ENCODE measurements around the gene ANK3. TPM values are rescaled to one million over a fixed set of nuclear protein-coding genes. Genes with fewer than 3 reads are reported as not detected.

Gene ANK3
- total and polyA plus RNA-seq, 2 experiments from 2014 or later = 46.5 to 85.2 TPM

- TF ChIP-seq CTCF (conservative IDR thresholded peaks at IDR 0.05; ENCODE audit: low read depth in 2 of 2) = no peak
- no peak for TF ChIP-seq REST (IDR thresholded peaks at IDR 0.05; ENCODE audit: unreplicated experiment)
- no peak for TF ChIP-seq NANOG (IDR thresholded peaks at IDR 0.05; ENCODE audit: borderline replicate concordance)
- TF ChIP-seq ETS1 (IDR thresholded peaks at IDR 0.05) = no peak
These were observed 22.2 kb downstream of the ANK3 start (continued) for GRCh38 chr10:60367431-60367830.

GRCh38 chr10:60367024-60367423 lies 22.7 kb downstream of the ANK3 start:
- Histone ChIP-seq H3K4me3 (no peak overlapping the region), H4K20me1 (replicated peaks; ENCODE audit: insufficient read depth) (no peaks in the 10 kb centered on the region), H3K4me2 (no peak overlapping the region), H3K4me1 (ENCODE audit: insufficient read depth) (peaks cover 7% of the 10 kb centered on the region; the same call in 1 of the 2 replicates), H3K27ac (ENCODE audit: low read depth) (no peak overlapping the region), H2AFZ (no peak overlapping the region), H3K79me2 (replicated peaks; ENCODE audit: insufficient read depth) (no peaks in the 10 kb centered on the region), H3K36me3 (ENCODE audit: insufficient read depth) (no peaks in the 10 kb centered on the region), H3K27me3 (ENCODE audit: insufficient read depth) (no peaks in the 10 kb centered on the region), H3F3A (replicated peaks; ENCODE audit: low read depth) (no peaks in the 10 kb centered on the region), H3K9me2 (ENCODE audit: insufficient read depth) (no peaks in the 10 kb centered on the region)
- Mint-ChIP-seq H3K27me3 (ENCODE audit: insufficient read depth, low read depth, poor library complexity) (no peaks in the 10 kb centered on the region), H3K9me3 (no peaks in the 10 kb centered on the region), H3K36me3 (ENCODE audit: low read depth) (no peaks in the 10 kb centered on the region), H3K27ac (no peak overlapping the region), H3K4me3 (no peak overlapping the region), H3K4me1 (peaks cover 20% of the 10 kb centered on the region)
- no peak for DNase-seq (ENCODE audit: low spot score)
- ATAC-seq = no peak
- no peak for TF ChIP-seq EZH2 (IDR thresholded peaks at IDR 0.05; ENCODE audit: low read depth, unreplicated experiment)
- TF ChIP-seq STAT1 (IDR thresholded peaks at IDR 0.05; ENCODE audit: unreplicated experiment) = no peak
- TF ChIP-seq EZH2phosphoT487 (IDR thresholded peaks at IDR 0.05; ENCODE audit: unreplicated experiment) = no peak

- Histone ChIP-seq H3K27ac (ENCODE audit: low read depth) (no peak overlapping the region), H2AFZ (no peak overlapping the region), H3K4me1 (ENCODE audit: insufficient read depth) (peaks cover 7% of the 10 kb centered on the region; the same call in 1 of the 2 replicates), H3K36me3 (ENCODE audit: insufficient read depth) (no peaks in the 10 kb centered on the region), H3K4me3 (no peak overlapping the region), H3F3A (replicated peaks; ENCODE audit: low read depth) (no peaks in the 10 kb centered on the region), H4K20me1 (replicated peaks; ENCODE audit: insufficient read depth) (no peaks in the 10 kb centered on the region), H3K4me2 (no peak overlapping the region), H3K9me2 (ENCODE audit: insufficient read depth) (no peaks in the 10 kb centered on the region), H3K27me3 (ENCODE audit: insufficient read depth) (no peaks in the 10 kb centered on the region), H3K79me2 (replicated peaks; ENCODE audit: insufficient read depth) (no peaks in the 10 kb centered on the region)
- Mint-ChIP-seq H3K36me3 (ENCODE audit: low read depth) (no peaks in the 10 kb centered on the region), H3K27ac (no peak overlapping the region), H3K4me1 (peaks cover 20% of the 10 kb centered on the region), H3K4me3 (no peak overlapping the region), H3K9me3 (no peaks in the 10 kb centered on the region), H3K27me3 (ENCODE audit: insufficient read depth, low read depth, poor library complexity) (no peaks in the 10 kb centered on the region)
- no peak for TF ChIP-seq NANOG (IDR thresholded peaks at IDR 0.05; ENCODE audit: borderline replicate concordance)
- no peak for TF ChIP-seq REST (IDR thresholded peaks at IDR 0.05; ENCODE audit: unreplicated experiment)
- TF ChIP-seq ZNF331 (CRISPR knock-in tag; IDR thresholded peaks at IDR 0.05; ENCODE audit: low read depth) = no peak
- no peak for TF ChIP-seq CTCF (conservative IDR thresholded peaks at IDR 0.05; ENCODE audit: low read depth in 2 of 2)
- TF ChIP-seq POLR2AphosphoS5 (IDR thresholded peaks at IDR 0.05; ENCODE audit: low read depth) = no peak
- no peak for TF ChIP-seq JUNB (IDR thresholded peaks at IDR 0.05; ENCODE audit: unreplicated experiment)
- no peak for TF ChIP-seq EZH2 (IDR thresholded peaks at IDR 0.05; ENCODE audit: low read depth, unreplicated experiment)
- ATAC-seq = no peak
- DNase-seq (ENCODE audit: low spot score) = no peak
These were observed 26.5 kb downstream of the ANK3 start for GRCh38 chr10:60363187-60363586.

Data from GM23338 (cell line).